ENCODE results near the gene ZC3HAV1L.
"Not testable (repeated sequence)": the region's sequence is repeated elsewhere in the genome, so short reads cannot be mapped to it uniquely, and the experiment has no call there.

The ZC3HAV1L gene, protein sequence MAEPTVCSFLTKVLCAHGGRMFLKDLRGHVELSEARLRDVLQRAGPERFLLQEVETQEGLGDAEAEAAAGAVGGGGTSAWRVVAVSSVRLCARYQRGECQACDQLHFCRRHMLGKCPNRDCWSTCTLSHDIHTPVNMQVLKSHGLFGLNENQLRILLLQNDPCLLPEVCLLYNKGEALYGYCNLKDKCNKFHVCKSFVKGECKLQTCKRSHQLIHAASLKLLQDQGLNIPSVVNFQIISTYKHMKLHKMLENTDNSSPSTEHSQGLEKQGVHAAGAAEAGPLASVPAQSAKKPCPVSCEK

DNA sequence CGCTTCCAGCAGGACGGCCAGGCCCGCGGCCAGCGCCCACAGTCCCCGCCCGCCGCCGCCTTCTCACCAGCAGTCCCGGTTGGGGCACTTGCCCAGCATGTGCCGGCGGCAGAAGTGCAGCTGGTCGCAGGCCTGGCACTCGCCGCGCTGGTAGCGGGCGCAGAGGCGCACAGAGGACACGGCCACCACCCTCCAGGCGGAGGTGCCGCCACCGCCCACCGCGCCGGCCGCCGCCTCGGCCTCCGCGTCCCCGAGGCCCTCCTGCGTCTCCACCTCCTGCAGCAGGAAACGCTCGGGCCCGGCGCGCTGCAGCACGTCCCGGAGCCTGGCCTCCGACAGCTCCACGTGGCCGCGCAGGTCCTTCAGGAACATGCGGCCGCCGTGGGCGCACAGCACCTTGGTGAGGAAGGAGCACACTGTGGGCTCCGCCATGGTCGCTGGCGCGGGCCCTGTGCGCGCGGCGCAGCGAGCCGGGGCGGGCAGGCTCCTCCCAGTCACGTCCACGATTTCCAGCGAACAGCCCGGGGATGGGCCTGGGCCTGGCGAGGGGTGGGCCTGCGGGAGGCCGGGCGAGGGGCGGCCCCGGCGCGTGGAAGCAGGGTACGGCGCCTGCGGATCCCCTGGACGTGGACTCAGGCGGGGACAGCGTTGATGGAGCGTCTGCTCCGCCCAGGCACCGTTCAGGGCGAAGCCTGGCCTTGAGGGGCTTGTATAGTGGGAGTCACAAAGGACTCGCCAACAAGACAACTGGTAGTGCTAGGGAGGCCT, at the start of gene ZC3HAV1L:
ZC3HAV1L (minus strand) TSS at position 457 of the 768 bp plus-strand sequence; CDS start at position 432, 25 bp downstream.
- peak within 1 kb of the TSS; percentile 82 for H3K4me3 Mint-ChIP-seq
- no peaks in the 10 kb centered on the region for H3K27me3 Mint-ChIP-seq
- H3K27ac Mint-ChIP-seq, result no peak within 1 kb of the TSS
- ATAC-seq (ENCODE audit: low read depth), result peak; percentile 74
- H3K4me1 Mint-ChIP-seq, result peaks cover 7% of the 10 kb centered on the region
- H3K36me3 Mint-ChIP-seq, result no peaks in the 10 kb centered on the region
- H3K9me3 Mint-ChIP-seq, result no peaks in the 10 kb centered on the region
- peak in 1 of 2 donors; percentile 28 for DNase-seq (ENCODE audit: low spot score in 2 of 2)

- no peak overlapping the region for H3K4me3 Mint-ChIP-seq
- no peak overlapping the region for H3K27ac Mint-ChIP-seq
- no peak for ATAC-seq (ENCODE audit: low read depth)
- H3K27me3 Mint-ChIP-seq, result no peaks in the 10 kb centered on the region
- no peak for DNase-seq (ENCODE audit: low spot score in 2 of 2)
- peaks cover 8% of the 10 kb centered on the region for H3K9me3 Mint-ChIP-seq
- peaks cover 26% of the 10 kb centered on the region for H3K4me1 Mint-ChIP-seq
- H3K36me3 Mint-ChIP-seq, result peaks cover 55% of the 10 kb centered on the region
These were observed 48.9 kb upstream of the ZC3HAV1L start for GRCh38 chr7:139084709-139085108.

- no peak overlapping the region for H3K27ac Mint-ChIP-seq
- peaks cover 1% of the 10 kb centered on the region for H3K9me3 Mint-ChIP-seq
- H3K27me3 Mint-ChIP-seq, result no peaks in the 10 kb centered on the region
- DNase-seq (ENCODE audit: low spot score in 2 of 2), result no peak
- ATAC-seq (ENCODE audit: low read depth), result no peak
- H3K36me3 Mint-ChIP-seq, result peaks cover 44% of the 10 kb centered on the region
- peaks cover 14% of the 10 kb centered on the region for H3K4me1 Mint-ChIP-seq
- H3K4me3 Mint-ChIP-seq, result no peak overlapping the region
These were observed 45.7 kb upstream of the ZC3HAV1L start for GRCh38 chr7:139081584-139081983.

DNA sequence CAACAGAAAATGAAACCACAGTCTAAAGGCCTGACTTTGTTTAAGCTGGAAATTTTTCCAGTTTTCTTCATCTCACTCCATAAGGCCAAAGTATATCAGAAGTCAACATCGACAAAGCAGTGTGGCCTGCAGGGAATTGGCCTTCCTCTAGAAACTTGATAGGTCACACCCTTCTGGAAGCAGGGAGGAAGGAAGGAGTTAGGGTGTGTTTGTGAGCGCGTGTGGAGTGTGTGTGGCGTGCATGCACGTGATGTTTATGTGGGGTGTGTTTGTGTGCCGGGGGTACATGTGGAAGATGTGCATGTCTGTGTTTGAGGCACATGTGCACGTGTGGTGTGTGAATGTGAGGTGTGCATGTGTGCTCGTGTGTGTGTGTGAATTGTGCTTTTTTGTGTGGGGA, 45.1 kb upstream of the ZC3HAV1L start:
- peaks cover 38% of the 10 kb centered on the region for H3K36me3 Mint-ChIP-seq
- DNase-seq (ENCODE audit: low spot score in 2 of 2), result no peak
- no peak for ATAC-seq (ENCODE audit: low read depth)
- H3K4me1 Mint-ChIP-seq, result peaks cover 11% of the 10 kb centered on the region
- no peak overlapping the region for H3K4me3 Mint-ChIP-seq
- H3K27ac Mint-ChIP-seq, result peak overlapping the region; percentile 51
- H3K27me3 Mint-ChIP-seq, result no peaks in the 10 kb centered on the region
- H3K9me3 Mint-ChIP-seq, result no peaks in the 10 kb centered on the region

DNA sequence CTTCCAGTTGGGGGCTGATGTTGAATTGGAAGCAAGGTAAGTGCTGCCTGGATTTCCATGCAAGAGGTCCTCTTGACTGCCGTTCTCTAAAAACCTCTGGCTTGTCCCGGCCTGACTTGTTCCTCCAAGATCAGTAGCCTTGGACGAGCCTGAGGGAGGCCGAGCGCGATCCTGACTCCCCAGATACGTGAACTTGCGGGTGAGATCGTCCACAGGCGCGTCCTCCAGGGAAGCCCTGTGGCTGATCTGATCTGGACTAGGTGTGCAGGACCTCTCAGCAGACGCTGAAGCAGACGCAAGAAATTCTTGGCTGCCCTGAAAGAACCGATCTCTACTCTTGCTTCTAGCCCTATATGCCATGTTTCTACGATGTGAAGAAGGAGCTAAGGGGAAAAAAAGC, 44.0 kb upstream of the ZC3HAV1L start:
- Mint-ChIP-seq H3K27ac (no peak overlapping the region), H3K36me3 (peaks cover 32% of the 10 kb centered on the region), H3K27me3 (no peaks in the 10 kb centered on the region), H3K4me3 (no peak overlapping the region), H3K9me3 (no peaks in the 10 kb centered on the region), H3K4me1 (peaks cover 9% of the 10 kb centered on the region)
- DNase-seq (ENCODE audit: low spot score in 2 of 2) (no peak), ATAC-seq (ENCODE audit: low read depth) (no peak)

DNA sequence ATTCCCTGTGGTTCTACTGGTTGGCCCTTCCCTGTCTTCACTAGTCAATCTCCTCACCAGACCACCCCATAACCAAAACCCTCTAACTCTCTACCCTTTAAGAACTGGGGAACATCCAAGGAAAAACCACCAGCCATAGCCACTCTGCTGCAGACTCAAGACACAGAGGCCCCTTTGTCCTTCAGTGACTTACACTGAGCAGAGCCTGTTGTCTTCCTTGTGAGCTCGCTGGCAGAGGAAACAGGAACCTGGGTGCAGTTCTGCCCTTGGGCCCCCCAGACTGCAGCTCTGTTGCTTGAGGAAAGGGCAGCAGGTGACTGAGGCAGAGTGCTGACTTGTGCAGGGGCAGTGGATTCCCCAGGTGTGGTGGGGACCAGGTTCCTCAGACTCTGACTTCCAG, 43.1 kb upstream of the ZC3HAV1L start:
- Mint-ChIP-seq H3K27me3 (no peaks in the 10 kb centered on the region), H3K36me3 (peaks cover 30% of the 10 kb centered on the region)
- no peak for ATAC-seq (ENCODE audit: low read depth)

DNA sequence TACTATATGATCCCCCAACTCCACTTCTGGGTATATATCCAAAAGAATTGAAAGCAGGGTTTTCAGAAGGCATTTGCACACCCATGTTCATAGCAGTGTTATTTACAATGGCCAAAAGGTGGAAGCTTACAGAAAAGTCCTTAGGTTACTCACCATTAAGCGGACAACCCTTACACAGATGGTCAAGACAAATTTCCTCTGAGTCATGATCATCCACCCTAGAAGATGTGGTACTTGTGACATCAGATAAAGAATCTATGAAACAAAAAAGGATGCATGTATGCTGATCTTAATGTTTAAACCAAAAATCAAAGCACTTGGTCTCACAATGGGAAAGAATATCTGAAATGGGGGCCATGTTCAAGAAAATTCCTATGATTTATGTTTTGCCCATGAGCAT, 42.6 kb upstream of the ZC3HAV1L start:
- no peaks in the 10 kb centered on the region for H3K27me3 Mint-ChIP-seq
- no peaks in the 10 kb centered on the region for H3K9me3 Mint-ChIP-seq
- H3K27ac Mint-ChIP-seq, result peak overlapping the region; percentile 32
- peaks cover 26% of the 10 kb centered on the region for H3K36me3 Mint-ChIP-seq
- peaks cover 10% of the 10 kb centered on the region for H3K4me1 Mint-ChIP-seq
- DNase-seq (ENCODE audit: low spot score in 2 of 2) (no peak), ATAC-seq (ENCODE audit: low read depth) (no peak)
- H3K4me3 Mint-ChIP-seq, result no peak overlapping the region

More for the DNA sequence above, 43.1 kb upstream of the ZC3HAV1L start:
- H3K4me1 Mint-ChIP-seq, result peaks cover 10% of the 10 kb centered on the region
- H3K27ac Mint-ChIP-seq, result peak overlapping the region; percentile 32
- H3K9me3 Mint-ChIP-seq, result no peaks in the 10 kb centered on the region
- H3K4me3 Mint-ChIP-seq, result no peak overlapping the region
- no peak for DNase-seq (ENCODE audit: low spot score in 2 of 2)

- not testable (repeated sequence) for H3K4me3 Mint-ChIP-seq; H3K9me3 Mint-ChIP-seq; DNase-seq (ENCODE audit: low spot score in 2 of 2); H3K27me3 Mint-ChIP-seq; H3K27ac Mint-ChIP-seq; ATAC-seq (ENCODE audit: low read depth); H3K4me1 Mint-ChIP-seq
- H3K36me3 Mint-ChIP-seq, result peaks cover 25% of the 10 kb centered on the region
These were observed 41.9 kb upstream of the ZC3HAV1L start for GRCh38 chr7:139077706-139078105.

GRCh38 chr7:139075871-139076686, 40.2 kb upstream of the ZC3HAV1L start:
- Mint-ChIP-seq H3K4me3 (no peak overlapping the region), H3K9me3 (no peaks in the 10 kb centered on the region), H3K27me3 (no peaks in the 10 kb centered on the region), H3K4me1 (peaks cover 13% of the 10 kb centered on the region), H3K27ac (no peak overlapping the region), H3K36me3 (peaks cover 27% of the 10 kb centered on the region)
- DNase-seq (ENCODE audit: low spot score in 2 of 2), result no peak
- ATAC-seq (ENCODE audit: low read depth), result no peak

GRCh38 chr7:139075031-139075652, 39.3 kb upstream of the ZC3HAV1L start:
- H3K27ac Mint-ChIP-seq, result peak overlapping the region; percentile 45
- peak; percentile 43 to 63 for DNase-seq (ENCODE audit: low spot score in 2 of 2)
- H3K4me1 Mint-ChIP-seq, result peaks cover 10% of the 10 kb centered on the region
- H3K36me3 Mint-ChIP-seq, result peaks cover 21% of the 10 kb centered on the region
- peak; percentile 95 for ATAC-seq (ENCODE audit: low read depth)
- H3K9me3 Mint-ChIP-seq, result no peaks in the 10 kb centered on the region
- no peak overlapping the region for H3K4me3 Mint-ChIP-seq
- H3K27me3 Mint-ChIP-seq, result no peaks in the 10 kb centered on the region

GRCh38 chr7:139072796-139073195, 37.0 kb upstream of the ZC3HAV1L start:
- Mint-ChIP-seq H3K36me3 (peaks cover 19% of the 10 kb centered on the region), H3K9me3 (no peaks in the 10 kb centered on the region), H3K4me1 (peaks cover 6% of the 10 kb centered on the region), H3K27ac (peak overlapping the region; percentile 73), H3K27me3 (no peaks in the 10 kb centered on the region), H3K4me3 (no peak overlapping the region)
- ATAC-seq (ENCODE audit: low read depth), result no peak
- no peak for DNase-seq (ENCODE audit: low spot score in 2 of 2)

GRCh38 chr7:139071680-139072079, 35.8 kb upstream of the ZC3HAV1L start:
- H3K4me1 Mint-ChIP-seq, result peaks cover 6% of the 10 kb centered on the region
- H3K9me3 Mint-ChIP-seq, result no peaks in the 10 kb centered on the region
- no peak overlapping the region for H3K4me3 Mint-ChIP-seq
- H3K36me3 Mint-ChIP-seq, result peaks cover 17% of the 10 kb centered on the region
- DNase-seq (ENCODE audit: low spot score in 2 of 2), result no peak
- no peak for ATAC-seq (ENCODE audit: low read depth)
- H3K27ac Mint-ChIP-seq, result peak overlapping the region; percentile 35
- no peaks in the 10 kb centered on the region for H3K27me3 Mint-ChIP-seq

- Mint-ChIP-seq H3K4me1 (peaks cover 4% of the 10 kb centered on the region), H3K9me3 (no peaks in the 10 kb centered on the region), H3K27ac (no peak overlapping the region), H3K36me3 (peaks cover 32% of the 10 kb centered on the region), H3K4me3 (no peak overlapping the region), H3K27me3 (no peaks in the 10 kb centered on the region)
- no peak for ATAC-seq (ENCODE audit: low read depth)
- no peak for DNase-seq (ENCODE audit: low spot score in 2 of 2)
These were observed 32.9 kb upstream of the ZC3HAV1L start for GRCh38 chr7:139068544-139069399.

Measured in memory B cell (primary cell).